Measurements from ENCODE around the gene FAM180B.
"Not testable (repeated sequence)": the region's sequence is repeated elsewhere in the genome, so short reads cannot be mapped to it uniquely, and the experiment has no call there.

Gene FAM180B

GRCh38 chr11:47541070-47541469, 45.4 kb upstream of the FAM180B start:
- DNase-seq (ENCODE audit: extremely low spot score) = no peak
- POLR2A ChIA-PET = interaction anchor here (1.3 to 1.8 kb wide), 2 partner anchors 11 to 38 kb away, joined by 3 to 8 read pairs; partner anchors contain the start of gene CELF1
- TF ChIP-seq TARDBP (IDR thresholded peaks at IDR 0.05) = no peak
- no peak for TF ChIP-seq SP1 (IDR thresholded peaks at IDR 0.05)
- TF ChIP-seq LEF1 (IDR thresholded peaks at IDR 0.05; ENCODE audit: borderline replicate concordance) = no peak
- no peak for TF ChIP-seq SUZ12 (IDR thresholded peaks at IDR 0.05)
- no peak for TF ChIP-seq NFRKB (IDR thresholded peaks at IDR 0.05)
- no peak for TF ChIP-seq ELF4 (IDR thresholded peaks at IDR 0.05)
- no peak for TF ChIP-seq HDGF (IDR thresholded peaks at IDR 0.05; ENCODE audit: borderline replicate concordance)
- TF ChIP-seq CTBP1 (IDR thresholded peaks at IDR 0.05; ENCODE audit: borderline replicate concordance) = no peak
- TF ChIP-seq ARNT (IDR thresholded peaks at IDR 0.05) = no peak
- TF ChIP-seq L3MBTL2 (conservative IDR thresholded peaks at IDR 0.05) = no peak
- TF ChIP-seq ZNF384 (IDR thresholded peaks at IDR 0.05) = no peak
- TF ChIP-seq BHLHE40 (IDR thresholded peaks at IDR 0.05; ENCODE audit: borderline replicate concordance) = no peak
- TF ChIP-seq FOXM1 (IDR thresholded peaks at IDR 0.05; ENCODE audit: borderline replicate concordance) = no peak
- TF ChIP-seq FOXA1 (IDR thresholded peaks at IDR 0.05) = no peak
- CTCF ChIA-PET = interaction anchor here (0.7 to 1.7 kb wide), 2 partner anchors 11 to 18 kb away, joined by 5 to 8 read pairs; no protein-coding TSS in a partner anchor

GRCh38 chr11:47545298-47545697, 41.2 kb upstream of the FAM180B start:
- POLR2A ChIA-PET = no interaction called here
- TF ChIP-seq LEF1 (IDR thresholded peaks at IDR 0.05; ENCODE audit: borderline replicate concordance) (no peak), SUZ12 (IDR thresholded peaks at IDR 0.05) (no peak), BHLHE40 (IDR thresholded peaks at IDR 0.05; ENCODE audit: borderline replicate concordance) (no peak), FOXA1 (IDR thresholded peaks at IDR 0.05) (no peak), PKNOX1 (IDR thresholded peaks at IDR 0.05) (no peak), HDGF (IDR thresholded peaks at IDR 0.05; ENCODE audit: borderline replicate concordance) (no peak), FOXK2 (IDR thresholded peaks at IDR 0.05) (no peak), ZNF384 (IDR thresholded peaks at IDR 0.05) (no peak), NFRKB (IDR thresholded peaks at IDR 0.05) (no peak), ELF4 (IDR thresholded peaks at IDR 0.05) (no peak), CTBP1 (IDR thresholded peaks at IDR 0.05; ENCODE audit: borderline replicate concordance) (no peak), SP1 (IDR thresholded peaks at IDR 0.05) (no peak), TARDBP (IDR thresholded peaks at IDR 0.05) (no peak), ARNT (IDR thresholded peaks at IDR 0.05) (no peak), FOXM1 (IDR thresholded peaks at IDR 0.05; ENCODE audit: borderline replicate concordance) (no peak), L3MBTL2 (conservative IDR thresholded peaks at IDR 0.05) (no peak)
- CTCF ChIA-PET = no interaction called here
- no peak for DNase-seq (ENCODE audit: extremely low spot score)

- POLR2A ChIA-PET, CTCF ChIA-PET: not testable (repeated sequence)
Observed at GRCh38 chr11:47546274-47546673, 40.2 kb upstream of the FAM180B start.

GRCh38 chr11:47550288-47551047, 36.0 kb upstream of the FAM180B start:
- CTCF ChIA-PET = interaction anchor here (0.7 to 1.6 kb wide), 3 partner anchors 14 to 135 kb away, joined by 3 to 4 read pairs (median 3); no protein-coding TSS in a partner anchor
- DNase-seq (ENCODE audit: extremely low spot score) = no peak
- TF ChIP-seq ARNT (IDR thresholded peaks at IDR 0.05) (no peak), HDGF (IDR thresholded peaks at IDR 0.05; ENCODE audit: borderline replicate concordance) (no peak), ZNF384 (IDR thresholded peaks at IDR 0.05) (no peak), SUZ12 (IDR thresholded peaks at IDR 0.05) (no peak), FOXA1 (IDR thresholded peaks at IDR 0.05) (no peak), LEF1 (IDR thresholded peaks at IDR 0.05; ENCODE audit: borderline replicate concordance) (no peak), FOXK2 (IDR thresholded peaks at IDR 0.05) (no peak), CTBP1 (IDR thresholded peaks at IDR 0.05; ENCODE audit: borderline replicate concordance) (no peak), TARDBP (IDR thresholded peaks at IDR 0.05) (no peak), L3MBTL2 (conservative IDR thresholded peaks at IDR 0.05) (no peak), FOXM1 (IDR thresholded peaks at IDR 0.05; ENCODE audit: borderline replicate concordance) (no peak)
- POLR2A ChIA-PET = interaction anchor here (3.6 kb wide), 1 partner anchor 15 kb away, joined by 18 read pairs; the partner anchor contains the start of gene PTPMT1

More at GRCh38 chr11:47546274-47546673, 40.2 kb upstream of the FAM180B start:
- DNase-seq (ENCODE audit: extremely low spot score) = not testable (repeated sequence)

- CTCF ChIA-PET = interaction anchor here (0.7 to 1.6 kb wide), 6 partner anchors 11 to 135 kb away, joined by 3 to 8 read pairs (median 4); no protein-coding TSS in a partner anchor
- POLR2A ChIA-PET = interaction anchor here (0.5 to 3.6 kb wide), 3 partner anchors 11 to 39 kb away, joined by 3 to 18 read pairs (median 8); partner anchors contain the start of gene PTPMT1
- TF ChIP-seq SUZ12 (IDR thresholded peaks at IDR 0.05) = no peak
- DNase-seq (ENCODE audit: extremely low spot score) = peak; percentile 32
Observed at GRCh38 chr11:47551086-47551485, 35.4 kb upstream of the FAM180B start.

GRCh38 chr11:47552056-47552565, 34.4 kb upstream of the FAM180B start:
- TF ChIP-seq SUZ12 (IDR thresholded peaks at IDR 0.05) (no peak), FOXM1 (IDR thresholded peaks at IDR 0.05; ENCODE audit: borderline replicate concordance) (no peak), NFRKB (IDR thresholded peaks at IDR 0.05) (no peak), BHLHE40 (IDR thresholded peaks at IDR 0.05; ENCODE audit: borderline replicate concordance) (no peak), ELF4 (IDR thresholded peaks at IDR 0.05) (no peak), TARDBP (IDR thresholded peaks at IDR 0.05) (no peak), SP1 (IDR thresholded peaks at IDR 0.05) (no peak), FOXA1 (IDR thresholded peaks at IDR 0.05) (no peak), L3MBTL2 (conservative IDR thresholded peaks at IDR 0.05) (no peak; the same call in 1 of the 2 replicates), PKNOX1 (IDR thresholded peaks at IDR 0.05) (no peak), FOXK2 (IDR thresholded peaks at IDR 0.05) (no peak)
- DNase-seq (ENCODE audit: extremely low spot score) = no peak
- CTCF ChIA-PET = interaction anchor here (0.7 to 1.6 kb wide), 5 partner anchors 12 to 140 kb away, joined by 3 to 8 read pairs (median 4); no protein-coding TSS in a partner anchor
- POLR2A ChIA-PET = interaction anchor here (0.6 to 3.6 kb wide), 5 partner anchors 12 to 43 kb away, joined by 3 to 18 read pairs (median 5); partner anchors contain the start of gene PTPMT1

All from HEK293T (cell line).